Mesenteric fat pad (tissue), 1 donor: ENCODE results near the gene MSN. TPM values are rescaled to one million over a fixed set of nuclear protein-coding genes. Genes with fewer than 3 reads are reported as not detected.

Experiments used
- DNase-seq: peaks from one replicate; pipeline ENCODE4 v3.0.0-alpha.2; 2020; ENCODE audit warnings: low spot score
- total RNA-seq: library from RNA; stranded (reverse); fragmentation: NEBNext Ultra II Directional; extraction: Animal tissue kit (Norgen Biotek cat#: 25700); gene quantifications from one replicate; pipeline ENCODE4 v1.2.1, GENCODE V29; 2021
- donor health status: DM: yes; HTN: yes; CAD: no.

Gene MSN
- total RNA-seq, 1 donor from 2014 or later = 296 TPM

DNA sequence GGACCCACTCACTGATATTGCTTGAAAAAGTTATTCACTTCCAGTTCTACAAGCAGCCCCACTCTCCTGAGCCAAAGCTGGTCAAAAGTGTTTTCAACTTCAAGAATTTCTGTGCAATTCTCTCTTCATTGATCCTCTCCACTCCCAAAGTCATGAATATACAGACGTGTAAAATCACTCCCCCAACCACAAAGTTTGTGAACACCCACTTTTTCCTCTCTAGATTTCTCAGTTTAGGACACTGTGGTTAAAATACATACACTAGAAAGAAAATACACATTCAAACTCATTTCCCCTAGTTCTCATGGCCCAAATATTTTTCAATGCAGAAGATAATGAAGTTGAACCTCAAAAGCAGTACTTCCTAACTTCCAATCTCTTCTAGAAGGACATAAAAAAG lies 116.3 kb downstream of the MSN start:
- no peak for DNase-seq

Other genes with a start within 250 kb of the MSN start
- gene LAS1L, start 132.9 kb upstream of the MSN start, total RNA-seq = 23.2 TPM